ENCODE measurements around the gene SEC24B. TPM values are rescaled to one million over a fixed set of nuclear protein-coding genes. Genes with fewer than 3 reads are reported as not detected.

The SEC24B gene
- 34.5 and 34.6 TPM in 2 replicates for total RNA-seq
- long read RNA-seq, partial matches to known transcripts: 34 of 42 reads
- long read RNA-seq, other reads (novel, unspliced or antisense): 7 of 42 reads

DNA sequence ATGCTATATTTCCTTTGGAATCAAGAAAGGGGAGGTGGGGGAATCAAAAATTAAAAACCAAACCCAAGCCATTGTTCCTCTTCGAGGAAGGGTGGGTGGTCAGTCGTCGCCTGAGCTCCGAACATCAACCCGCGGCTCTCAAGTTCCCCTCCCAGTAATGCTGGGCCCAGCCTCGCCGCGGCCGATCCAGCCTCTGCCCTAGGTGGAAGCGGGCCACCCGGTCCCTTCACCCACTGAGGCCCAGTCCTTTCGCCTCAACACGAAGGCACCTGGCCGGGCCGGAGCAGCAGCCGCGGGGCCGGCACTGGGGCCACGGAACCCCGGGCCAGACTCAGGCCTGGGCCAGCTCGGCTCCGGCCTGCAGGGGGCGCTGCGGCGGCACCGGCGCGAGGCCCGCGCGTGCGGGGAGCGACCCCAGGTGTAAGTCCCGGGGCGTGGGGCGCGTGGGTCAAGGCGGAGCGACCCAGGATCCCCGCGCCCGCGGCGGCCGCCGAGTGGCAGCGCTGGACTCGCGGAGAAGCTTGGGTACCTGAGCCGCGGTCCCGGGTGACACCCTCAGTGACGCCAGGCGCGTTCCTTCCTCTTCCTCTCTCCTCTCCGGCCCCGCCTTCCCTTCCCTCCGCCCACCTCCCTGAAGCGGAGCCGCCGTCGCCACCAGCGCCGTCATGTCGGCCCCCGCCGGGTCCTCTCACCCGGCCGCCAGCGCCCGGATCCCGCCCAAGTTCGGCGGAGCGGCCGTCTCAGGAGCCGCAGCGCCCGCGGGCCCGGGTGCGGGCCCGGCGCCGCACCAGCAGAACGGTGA lies at the start of gene SEC24B:
SEC24B (plus strand) TSS at position 611 of the 802 bp plus-strand sequence; CDS start at position 666, 55 bp downstream.
- Mint-ChIP-seq H3K4me1 (ENCODE audit: unreplicated experiment) (peaks cover 48% of the 10 kb centered on the region), H3K27me3 (ENCODE audit: unreplicated experiment) (no peaks in the 10 kb centered on the region), H3K4me3 (ENCODE audit: unreplicated experiment) (peak within 1 kb of the TSS; percentile 82), H3K27ac (ENCODE audit: unreplicated experiment) (peak within 1 kb of the TSS; percentile 94), H3K9me3 (ENCODE audit: unreplicated experiment) (no peaks in the 10 kb centered on the region), H3K36me3 (ENCODE audit: unreplicated experiment) (peaks cover 13% of the 10 kb centered on the region)
- peak; percentile 94 for DNase-seq (ENCODE audit: extremely low spot score, unreplicated experiment)
- TF ChIP-seq, protein P1, sequence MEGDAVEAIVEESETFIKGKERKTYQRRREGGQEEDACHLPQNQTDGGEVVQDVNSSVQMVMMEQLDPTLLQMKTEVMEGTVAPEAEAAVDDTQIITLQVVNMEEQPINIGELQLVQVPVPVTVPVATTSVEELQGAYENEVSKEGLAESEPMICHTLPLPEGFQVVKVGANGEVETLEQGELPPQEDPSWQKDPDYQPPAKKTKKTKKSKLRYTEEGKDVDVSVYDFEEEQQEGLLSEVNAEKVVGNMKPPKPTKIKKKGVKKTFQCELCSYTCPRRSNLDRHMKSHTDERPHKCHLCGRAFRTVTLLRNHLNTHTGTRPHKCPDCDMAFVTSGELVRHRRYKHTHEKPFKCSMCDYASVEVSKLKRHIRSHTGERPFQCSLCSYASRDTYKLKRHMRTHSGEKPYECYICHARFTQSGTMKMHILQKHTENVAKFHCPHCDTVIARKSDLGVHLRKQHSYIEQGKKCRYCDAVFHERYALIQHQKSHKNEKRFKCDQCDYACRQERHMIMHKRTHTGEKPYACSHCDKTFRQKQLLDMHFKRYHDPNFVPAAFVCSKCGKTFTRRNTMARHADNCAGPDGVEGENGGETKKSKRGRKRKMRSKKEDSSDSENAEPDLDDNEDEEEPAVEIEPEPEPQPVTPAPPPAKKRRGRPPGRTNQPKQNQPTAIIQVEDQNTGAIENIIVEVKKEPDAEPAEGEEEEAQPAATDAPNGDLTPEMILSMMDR (IDR thresholded peaks at IDR 0.05): peak; percentile 100

DNA sequence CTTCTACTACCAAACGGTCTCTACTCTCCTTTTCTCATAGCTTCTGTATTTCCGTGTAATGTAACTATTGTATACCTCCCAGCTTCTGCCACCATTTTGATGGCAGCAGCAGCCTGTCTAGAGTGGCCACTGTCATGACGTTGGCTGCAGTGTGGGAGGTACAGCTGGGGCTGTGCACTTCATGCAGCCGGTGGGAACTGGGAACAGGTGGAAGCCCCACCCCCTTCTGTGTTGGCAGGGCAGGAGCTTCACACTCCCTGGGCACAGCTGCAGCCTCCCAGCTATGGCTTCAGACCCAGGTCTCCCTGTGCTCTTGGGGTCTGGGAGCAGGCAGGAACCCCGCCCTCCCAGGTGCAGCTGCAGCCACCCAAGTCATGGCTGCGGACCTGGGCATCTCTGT lies 49.8 kb upstream of the SEC24B start:
- no peaks in the 10 kb centered on the region for H3K4me1 Mint-ChIP-seq (ENCODE audit: unreplicated experiment)
- H3K36me3 Mint-ChIP-seq (ENCODE audit: unreplicated experiment): no peaks in the 10 kb centered on the region
- no peak for DNase-seq (ENCODE audit: extremely low spot score, unreplicated experiment)
- no peak overlapping the region for H3K27ac Mint-ChIP-seq (ENCODE audit: unreplicated experiment)
- H3K4me3 Mint-ChIP-seq (ENCODE audit: unreplicated experiment): no peak overlapping the region
- TF ChIP-seq, protein P1 (IDR thresholded peaks at IDR 0.05): no peak
- no peaks in the 10 kb centered on the region for H3K9me3 Mint-ChIP-seq (ENCODE audit: unreplicated experiment)
- no peaks in the 10 kb centered on the region for H3K27me3 Mint-ChIP-seq (ENCODE audit: unreplicated experiment)

- Mint-ChIP-seq H3K4me1 (ENCODE audit: unreplicated experiment) (peaks cover 5% of the 10 kb centered on the region), H3K27me3 (ENCODE audit: unreplicated experiment) (no peaks in the 10 kb centered on the region), H3K4me3 (ENCODE audit: unreplicated experiment) (no peak overlapping the region), H3K27ac (ENCODE audit: unreplicated experiment) (no peak overlapping the region), H3K9me3 (ENCODE audit: unreplicated experiment) (no peaks in the 10 kb centered on the region), H3K36me3 (ENCODE audit: unreplicated experiment) (no peaks in the 10 kb centered on the region)
- TF ChIP-seq, protein P1 (IDR thresholded peaks at IDR 0.05): no peak
- DNase-seq (ENCODE audit: extremely low spot score, unreplicated experiment): no peak
Observed at GRCh38 chr4:109385260-109385659, 48.4 kb upstream of the SEC24B start.

DNA sequence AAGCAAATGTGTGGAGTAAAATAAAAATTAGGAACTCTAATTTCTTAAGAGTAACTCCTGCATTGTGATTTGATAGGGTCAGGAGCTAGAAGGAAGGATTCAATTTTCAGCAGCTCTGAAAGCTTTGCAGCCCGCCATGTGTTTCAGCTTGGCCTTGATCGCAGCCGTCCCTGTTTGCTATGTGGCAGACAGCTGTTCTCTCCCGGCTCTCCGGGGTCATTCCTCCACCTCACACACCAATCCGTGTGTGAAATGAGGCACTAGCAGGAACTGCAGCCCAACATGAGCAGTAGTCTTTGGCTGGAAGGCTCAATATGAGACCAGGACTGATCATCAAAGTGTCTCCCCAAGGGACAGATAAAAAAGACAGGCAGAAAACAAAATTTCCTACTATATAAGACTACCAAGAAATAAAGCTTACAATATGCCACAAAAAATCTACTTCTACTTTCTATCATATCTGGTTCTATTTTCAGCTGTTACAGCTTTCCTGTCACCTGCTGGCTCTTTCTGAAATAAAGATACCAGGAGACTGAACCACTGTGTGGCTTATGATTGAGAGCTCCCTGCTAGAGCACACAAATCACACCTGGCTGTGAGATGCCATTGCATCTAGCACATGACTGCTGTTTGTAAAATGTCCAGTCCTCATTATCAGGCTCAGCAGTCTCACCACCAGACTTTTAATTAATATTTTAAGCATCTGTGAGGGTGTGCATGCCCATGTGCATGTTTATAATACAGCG lies 44.1 kb upstream of the SEC24B start:
- no peaks in the 10 kb centered on the region for H3K36me3 Mint-ChIP-seq (ENCODE audit: unreplicated experiment)
- H3K27me3 Mint-ChIP-seq (ENCODE audit: unreplicated experiment): no peaks in the 10 kb centered on the region
- no peak overlapping the region for H3K4me3 Mint-ChIP-seq (ENCODE audit: unreplicated experiment)
- no peaks in the 10 kb centered on the region for H3K9me3 Mint-ChIP-seq (ENCODE audit: unreplicated experiment)
- TF ChIP-seq, protein P1 (IDR thresholded peaks at IDR 0.05): no peak
- DNase-seq (ENCODE audit: extremely low spot score, unreplicated experiment): no peak
- H3K27ac Mint-ChIP-seq (ENCODE audit: unreplicated experiment): no peak overlapping the region
- H3K4me1 Mint-ChIP-seq (ENCODE audit: unreplicated experiment): peaks cover 5% of the 10 kb centered on the region

Measured in osteocyte (in vitro differentiated cells).